EH (cell line): ENCODE data around the gene CST6.
"Not testable (repeated sequence)": the region's sequence is repeated elsewhere in the genome, so short reads cannot be mapped to it uniquely, and the experiment has no call there.

Source experiments
- DNase-seq: peaks from one replicate; pipeline ENCODE4 v3.0.0-alpha.2; 2015; ENCODE audit warnings: low read depth

The CST6 gene

GRCh38 chr11:66015936-66016792, 4.4 kb downstream of the CST6 start:
- DNase-seq, result no peak

GRCh38 chr11:66016793-66017177, 5.0 kb downstream of the CST6 start:
- no peak for DNase-seq

GRCh38 chr11:66017321-66017720, 5.5 kb downstream of the CST6 start:
- no peak for DNase-seq

GRCh38 chr11:66020212-66020611, 8.4 kb downstream of the CST6 start:
- DNase-seq, result no peak

- DNase-seq, result peak; percentile 91
Observed at GRCh38 chr11:66020618-66021357, 9.0 kb downstream of the CST6 start.

GRCh38 chr11:66022401-66023185, 10.8 kb downstream of the CST6 start:
- DNase-seq, result peak; percentile 66

- DNase-seq, result not testable (repeated sequence)
Observed at GRCh38 chr11:66023186-66023440, 11.3 kb downstream of the CST6 start.

- no peak for DNase-seq
Observed at GRCh38 chr11:66026017-66026529, 14.3 kb downstream of the CST6 start, which contains the start of gene CATSPER1. TSS of gene CATSPER1 (minus strand) at chr11:66026479. CDS start at chr11:66026379, 100 bp downstream.

- DNase-seq, result no peak
Observed at GRCh38 chr11:66032957-66033735, 21.3 kb downstream of the CST6 start.

GRCh38 chr11:66035653-66036333, 24.0 kb downstream of the CST6 start:
- DNase-seq, result no peak

GRCh38 chr11:66036334-66036710, 24.5 kb downstream of the CST6 start:
- DNase-seq, result no peak

- DNase-seq, result no peak
Observed at GRCh38 chr11:66037327-66037726, 25.5 kb downstream of the CST6 start.

GRCh38 chr11:66039765-66040164, 28.0 kb downstream of the CST6 start:
- no peak for DNase-seq

- no peak for DNase-seq
Observed at GRCh38 chr11:66042227-66042995, 30.6 kb downstream of the CST6 start.

- no peak for DNase-seq
Observed at GRCh38 chr11:66042996-66043906, 31.4 kb downstream of the CST6 start.

GRCh38 chr11:66044757-66045156, 32.9 kb downstream of the CST6 start:
- DNase-seq, result no peak

- DNase-seq, result peak; percentile 75
Observed at GRCh38 chr11:66045177-66045639, 33.4 kb downstream of the CST6 start.

- no peak for DNase-seq
Observed at GRCh38 chr11:66046901-66047300, 35.1 kb downstream of the CST6 start.
